Ovary (tissue), 9 donors: ENCODE data around the gene NELFA. TPM values are rescaled to one million over a fixed set of nuclear protein-coding genes. Genes with fewer than 3 reads are reported as not detected.
A peak's percentile ranks its signal among the peaks of the same experiment; 100 is the strongest.

Experiments used
- DNase-seq, 5 donors: peaks; one replicate each; pipeline ENCODE4 v3.0.0-alpha.2; 2019 to 2020
- H3K27ac ChIP-seq, 2 donors: fragments of 200-600 bp; one replicate each; pipeline versions ENCODE4 v1.5.1 to v1.8.0; 2019 to 2022
- H3K27me3 ChIP-seq: fragments of 200-600 bp; one replicate; pipeline ENCODE4 v1.8.0; 2022
- H3K36me3 ChIP-seq: fragments of 200-600 bp; sonication (generic); one replicate; pipeline ENCODE4 v1.5.1; 2019
- H3K4me1 ChIP-seq: one replicate; pipeline ENCODE4 v1.8.1; 2013; ENCODE audit warnings: mild to moderate bottlenecking, moderate library complexity; ENCODE audit not compliant: insufficient read depth
- H3K4me3 ChIP-seq: fragments of 200-600 bp; sonication (generic); one replicate; pipeline ENCODE4 v1.5.1; 2017
- H3K9me3 ChIP-seq, 2 donors: fragments of 200-600 bp in 1 of 2; sonication (generic) in 1 of 2; one replicate each; pipeline versions ENCODE4 v1.5.1 to v1.8.1; 2013 to 2019; ENCODE audit warnings: mild to moderate bottlenecking in 1 of 2, moderate library complexity in 1 of 2
- EP300 ChIP-seq: sonication (generic); formaldehyde crosslinking; IDR thresholded peaks from one replicate; pipeline ENCODE4 v1.6.1; 2017; ENCODE audit warnings: antibody characterized with exemption
- POLR2A ChIP-seq: fragments of 450-650 bp; IDR thresholded peaks from one replicate; pipeline ENCODE4 v1.6.1; 2017; ENCODE audit warnings: antibody characterized with exemption, mild to moderate bottlenecking, moderate library complexity
- WGBS, 3 donors: extraction: QIAGEN DNeasy Blood & Tissue Kit in 1 of 3; methylation state at CpG; one replicate each; pipeline versions ENCODE4 v1.1.5 to v1.1.7; 2013 to 2017; 5-methylcytosine and 5-hydroxymethylcytosine counted together
- intact Hi-C, 4 donors: fragments of 100-400 bp; cut with DNase I; formaldehyde crosslinking; loops; one replicate each; pipeline versions ENCODE4 v1.11.0 to v1.15.1; 2022 to 2023
- polyA plus RNA-seq, 2 donors: library from polyadenylated mRNA; stranded (reverse); fragments of 200-250 nt in 1 of 2; fragments of 350-450 nt in 1 of 2; fragmentation: Illumina TruSeq in 1 of 2; extraction: RNeasy Lipid Tissue Mini Kit (QIAGEN cat#74804) in 1 of 2; gene quantifications; one replicate each; pipeline ENCODE4 v1.2.3, GENCODE V29; 2013 to 2014
- total RNA-seq, 7 donors: library from RNA; depleted of rRNA in 2 of 7; stranded (reverse); fragments of >200 nt in 2 of 7; fragmentation: NEBNext Ultra II Directional in 3 of 7; extraction: Animal tissue kit (Norgen Biotek cat#: 25700) in 3 of 7; gene quantifications; one replicate each; pipeline versions ENCODE4 v1.1.0 to v1.2.4, GENCODE V29; 2016 to 2023
- TF ChIP-seq, protein P1 (sequence below), 3 donors: fragments of 450-650 bp in 2 of 3; fragments of 200-600 bp in 1 of 3; IDR thresholded peaks; one replicate each; pipeline versions ENCODE4 v1.5.1 to v1.8.0; 2016 to 2022; ENCODE audit warnings: antibody characterized with exemption in 3 of 3, mild to moderate bottlenecking in 1 of 3
- donor health status: DM: no; HTN: no; CAD: no; lungs with moderate emphysema.
- donor health status: DM: no; HTN: no; CAD: no.
- donor health status: Bipolar disorder and iron deficiency.
- donor health status: DM: yes; HTN: yes; CAD: no.
- donor health status: DM: no; HTN: no; CAD: no.
- donor health status: DM: yes; HTN: yes; CAD: no.

The NELFA gene
- total and polyA plus RNA-seq, 9 donors = 12.5 to 42.8 (median 30.8) TPM

DNA sequence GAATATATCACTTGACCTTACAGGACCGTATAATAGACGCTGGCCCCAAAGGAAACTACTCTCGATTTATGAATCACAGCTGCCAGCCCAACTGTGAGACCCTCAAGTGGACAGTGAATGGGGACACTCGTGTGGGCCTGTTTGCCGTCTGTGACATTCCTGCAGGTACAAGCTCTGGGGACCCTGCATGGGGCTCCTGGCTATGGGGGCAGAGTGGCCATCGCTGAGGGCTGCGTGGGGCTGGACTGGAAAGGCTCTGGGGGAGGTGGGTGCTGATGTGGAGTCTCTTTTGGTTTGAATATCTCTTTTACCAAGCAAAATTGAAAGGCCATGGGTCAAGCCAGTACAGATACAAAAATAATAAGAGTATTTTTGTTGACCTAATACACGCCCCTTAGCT lies 33.9 kb downstream of the NELFA start:
- H3K9me3 ChIP-seq = no peaks in the 10 kb centered on the region
- no peak overlapping the region for H3K27ac ChIP-seq
- H3K36me3 ChIP-seq = no peaks in the 10 kb centered on the region
- no peak for TF ChIP-seq EP300
- TF ChIP-seq, protein P1, sequence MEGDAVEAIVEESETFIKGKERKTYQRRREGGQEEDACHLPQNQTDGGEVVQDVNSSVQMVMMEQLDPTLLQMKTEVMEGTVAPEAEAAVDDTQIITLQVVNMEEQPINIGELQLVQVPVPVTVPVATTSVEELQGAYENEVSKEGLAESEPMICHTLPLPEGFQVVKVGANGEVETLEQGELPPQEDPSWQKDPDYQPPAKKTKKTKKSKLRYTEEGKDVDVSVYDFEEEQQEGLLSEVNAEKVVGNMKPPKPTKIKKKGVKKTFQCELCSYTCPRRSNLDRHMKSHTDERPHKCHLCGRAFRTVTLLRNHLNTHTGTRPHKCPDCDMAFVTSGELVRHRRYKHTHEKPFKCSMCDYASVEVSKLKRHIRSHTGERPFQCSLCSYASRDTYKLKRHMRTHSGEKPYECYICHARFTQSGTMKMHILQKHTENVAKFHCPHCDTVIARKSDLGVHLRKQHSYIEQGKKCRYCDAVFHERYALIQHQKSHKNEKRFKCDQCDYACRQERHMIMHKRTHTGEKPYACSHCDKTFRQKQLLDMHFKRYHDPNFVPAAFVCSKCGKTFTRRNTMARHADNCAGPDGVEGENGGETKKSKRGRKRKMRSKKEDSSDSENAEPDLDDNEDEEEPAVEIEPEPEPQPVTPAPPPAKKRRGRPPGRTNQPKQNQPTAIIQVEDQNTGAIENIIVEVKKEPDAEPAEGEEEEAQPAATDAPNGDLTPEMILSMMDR (IDR thresholded peaks at IDR 0.05) = no peak
- TF ChIP-seq POLR2A = no peak
- H3K4me1 ChIP-seq = no peaks in the 10 kb centered on the region
- no peak overlapping the region for H3K4me3 ChIP-seq
- no peaks in the 10 kb centered on the region for H3K27me3 ChIP-seq
- peak in 1 of 5 donors; percentile 6 for DNase-seq
- 88 to 93% (median 92%) methylated on average over 8 of the region's 8 CpGs for WGBS, 3 donors
- intact Hi-C loops = no loop called here

GRCh38 chr4:1973661-1974060 lies 35.1 kb downstream of the NELFA start:
- no peaks in the 10 kb centered on the region for H3K27me3 ChIP-seq
- H3K9me3 ChIP-seq = no peaks in the 10 kb centered on the region
- no peak overlapping the region for H3K4me3 ChIP-seq
- TF ChIP-seq EP300 (no peak), POLR2A (no peak)
- TF ChIP-seq, protein P1 (IDR thresholded peaks at IDR 0.05) = no peak
- no peak overlapping the region for H3K27ac ChIP-seq
- intact Hi-C loops = no loop called here
- WGBS, 3 donors = 91 to 92% (median 91%) methylated on average over 18 of the region's 18 CpGs
- no peaks in the 10 kb centered on the region for H3K36me3 ChIP-seq
- peak in 1 of 5 donors; percentile 14 for DNase-seq
- H3K4me1 ChIP-seq = no peaks in the 10 kb centered on the region

GRCh38 chr4:1973218-1973617 lies 35.6 kb downstream of the NELFA start:
- no peaks in the 10 kb centered on the region for H3K36me3 ChIP-seq
- H3K4me1 ChIP-seq = no peaks in the 10 kb centered on the region
- intact Hi-C loops = no loop called here
- no peak overlapping the region for H3K27ac ChIP-seq
- 92 to 95% (median 95%) methylated on average over 12 of the region's 12 CpGs for WGBS, 3 donors
- no peaks in the 10 kb centered on the region for H3K27me3 ChIP-seq
- no peak overlapping the region for H3K4me3 ChIP-seq
- no peak for TF ChIP-seq EP300
- TF ChIP-seq, protein P1 (IDR thresholded peaks at IDR 0.05) = no peak
- no peak for TF ChIP-seq POLR2A
- peak in 1 of 5 donors; percentile 28 for DNase-seq
- H3K9me3 ChIP-seq = no peaks in the 10 kb centered on the region

GRCh38 chr4:1972414-1972813 lies 36.4 kb downstream of the NELFA start:
- WGBS, 3 donors = 91 to 93% (median 93%) methylated on average over 10 of the region's 10 CpGs
- Histone ChIP-seq H3K27ac (no peak overlapping the region), H3K27me3 (no peaks in the 10 kb centered on the region), H3K36me3 (no peaks in the 10 kb centered on the region), H3K9me3 (no peaks in the 10 kb centered on the region), H3K4me3 (no peak overlapping the region), H3K4me1 (no peaks in the 10 kb centered on the region)
- peak in 1 of 5 donors; percentile 23 for DNase-seq
- intact Hi-C loops = no loop called here
- TF ChIP-seq EP300 (no peak), POLR2A (no peak)
- TF ChIP-seq, protein P1 (IDR thresholded peaks at IDR 0.05) = no peak
